Mesothelial cell of epicardium (in vitro differentiated cells): Measurements from ENCODE around the gene CLIC1. TPM values are rescaled to one million over a fixed set of nuclear protein-coding genes. Genes with fewer than 3 reads are reported as not detected.

Experiments used
- DNase-seq, 2 experiments: peaks; one replicate each; pipeline ENCODE4 v3.0.0; 2021; ENCODE audit warnings: low spot score in 2 of 2; ENCODE audit not compliant: unreplicated experiment in 2 of 2
- H3K27ac Mint-ChIP-seq: 2 replicates; pipeline ENCODE4 v1.8.0; 2021; ENCODE audit warnings: mixed read lengths
- H3K27me3 Mint-ChIP-seq: 2 replicates; pipeline ENCODE4 v1.8.0; 2021; ENCODE audit warnings: low read depth, mixed read lengths
- H3K36me3 Mint-ChIP-seq: 2 replicates; pipeline ENCODE4 v1.8.0; 2021; ENCODE audit warnings: mixed read lengths
- H3K4me1 Mint-ChIP-seq: 2 replicates; pipeline ENCODE4 v1.8.0; 2021; ENCODE audit warnings: mixed read lengths
- H3K4me3 Mint-ChIP-seq: 2 replicates; pipeline ENCODE4 v1.8.0; 2021; ENCODE audit warnings: mild to moderate bottlenecking, moderate library complexity, mixed read lengths
- H3K9me3 Mint-ChIP-seq: 2 replicates; pipeline ENCODE4 v1.8.0; 2021; ENCODE audit warnings: mixed read lengths
- total RNA-seq: library from RNA; stranded (reverse); gene quantifications from 3 replicates; pipeline ENCODE4 v1.2.1, GENCODE V29; 2021
- TF ChIP-seq, protein P1 (sequence below): fragments of 200-600 bp; sonication (generic); IDR thresholded peaks from one replicate; pipeline ENCODE4 v1.5.0; 2021; ENCODE audit warnings: antibody characterized with exemption; ENCODE audit not compliant: unreplicated experiment

The CLIC1 gene
- total RNA-seq, 1 donor from 2014 or later: 133 TPM

DNA sequence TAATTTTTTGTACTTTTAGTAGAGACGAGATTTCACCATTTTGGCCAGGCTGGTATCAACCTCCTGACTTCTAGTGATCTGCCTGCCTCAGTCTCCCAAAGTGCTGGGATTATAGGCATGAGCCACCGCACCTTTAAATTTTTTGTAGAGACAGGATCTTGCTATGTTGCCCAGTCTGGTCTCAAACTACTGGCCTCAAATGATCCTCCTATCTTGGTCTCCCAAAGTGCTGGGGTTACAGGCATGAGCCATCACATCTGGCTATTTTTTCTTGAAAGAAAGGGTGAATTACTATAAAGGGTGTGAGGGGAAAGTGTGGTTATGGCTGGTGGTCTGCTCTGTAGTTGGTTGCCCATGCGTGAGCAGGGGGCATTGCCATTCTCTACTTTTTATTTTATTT is 28.1 kb downstream of the CLIC1 start:
- Mint-ChIP-seq H3K27me3 (no peaks in the 10 kb centered on the region), H3K4me3 (no peak overlapping the region), H3K9me3 (no peaks in the 10 kb centered on the region), H3K4me1 (peaks cover 13% of the 10 kb centered on the region), H3K27ac (no peak overlapping the region), H3K36me3 (no peaks in the 10 kb centered on the region)
- DNase-seq: no peak
- TF ChIP-seq, protein P1, sequence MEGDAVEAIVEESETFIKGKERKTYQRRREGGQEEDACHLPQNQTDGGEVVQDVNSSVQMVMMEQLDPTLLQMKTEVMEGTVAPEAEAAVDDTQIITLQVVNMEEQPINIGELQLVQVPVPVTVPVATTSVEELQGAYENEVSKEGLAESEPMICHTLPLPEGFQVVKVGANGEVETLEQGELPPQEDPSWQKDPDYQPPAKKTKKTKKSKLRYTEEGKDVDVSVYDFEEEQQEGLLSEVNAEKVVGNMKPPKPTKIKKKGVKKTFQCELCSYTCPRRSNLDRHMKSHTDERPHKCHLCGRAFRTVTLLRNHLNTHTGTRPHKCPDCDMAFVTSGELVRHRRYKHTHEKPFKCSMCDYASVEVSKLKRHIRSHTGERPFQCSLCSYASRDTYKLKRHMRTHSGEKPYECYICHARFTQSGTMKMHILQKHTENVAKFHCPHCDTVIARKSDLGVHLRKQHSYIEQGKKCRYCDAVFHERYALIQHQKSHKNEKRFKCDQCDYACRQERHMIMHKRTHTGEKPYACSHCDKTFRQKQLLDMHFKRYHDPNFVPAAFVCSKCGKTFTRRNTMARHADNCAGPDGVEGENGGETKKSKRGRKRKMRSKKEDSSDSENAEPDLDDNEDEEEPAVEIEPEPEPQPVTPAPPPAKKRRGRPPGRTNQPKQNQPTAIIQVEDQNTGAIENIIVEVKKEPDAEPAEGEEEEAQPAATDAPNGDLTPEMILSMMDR: no peak

DNA sequence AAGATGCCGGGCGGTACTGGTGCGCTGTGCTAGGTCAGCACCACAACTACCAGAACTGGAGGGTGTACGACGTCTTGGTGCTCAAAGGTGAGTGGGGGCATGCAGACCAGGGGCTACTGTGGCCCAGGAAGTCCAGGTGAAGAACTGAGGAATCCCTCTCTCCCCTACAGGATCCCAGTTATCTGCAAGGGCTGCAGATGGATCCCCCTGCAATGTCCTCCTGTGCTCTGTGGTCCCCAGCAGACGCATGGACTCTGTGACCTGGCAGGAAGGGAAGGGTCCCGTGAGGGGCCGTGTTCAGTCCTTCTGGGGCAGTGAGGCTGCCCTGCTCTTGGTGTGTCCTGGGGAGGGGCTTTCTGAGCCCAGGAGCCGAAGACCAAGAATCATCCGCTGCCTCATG is 28.6 kb downstream of the CLIC1 start:
- H3K9me3 Mint-ChIP-seq: no peaks in the 10 kb centered on the region
- TF ChIP-seq, protein P1: no peak
- no peaks in the 10 kb centered on the region for H3K27me3 Mint-ChIP-seq
- no peak overlapping the region for H3K4me3 Mint-ChIP-seq
- no peaks in the 10 kb centered on the region for H3K36me3 Mint-ChIP-seq
- no peak overlapping the region for H3K27ac Mint-ChIP-seq
- DNase-seq: no peak
- H3K4me1 Mint-ChIP-seq: peaks cover 10% of the 10 kb centered on the region

- TF ChIP-seq, protein P1: no peak
These were observed 29.7 kb downstream of the CLIC1 start, which contains the start of gene LY6G6F for GRCh38 chr6:31706599-31706998. Gene LY6G6F, plus strand, starts transcription at chr6:31706866. Its CDS starts 41 bp downstream, at chr6:31706907.

GRCh38 chr6:31705931-31706330 is 30.4 kb downstream of the CLIC1 start:
- TF ChIP-seq, protein P1: no peak
- DNase-seq: no peak
- Mint-ChIP-seq H3K4me3 (no peak overlapping the region), H3K36me3 (no peaks in the 10 kb centered on the region), H3K27ac (no peak overlapping the region), H3K27me3 (no peaks in the 10 kb centered on the region), H3K9me3 (no peaks in the 10 kb centered on the region), H3K4me1 (peaks cover 15% of the 10 kb centered on the region)

More at GRCh38 chr6:31706599-31706998, 29.7 kb downstream of the CLIC1 start, which contains the start of gene LY6G6F:
- H3K36me3 Mint-ChIP-seq: no peaks in the 10 kb centered on the region
- no peak within 1 kb of the TSS for H3K4me3 Mint-ChIP-seq
- no peak within 1 kb of the TSS for H3K27ac Mint-ChIP-seq
- H3K4me1 Mint-ChIP-seq: peaks cover 9% of the 10 kb centered on the region
- no peaks in the 10 kb centered on the region for H3K27me3 Mint-ChIP-seq
- DNase-seq: no peak
- no peaks in the 10 kb centered on the region for H3K9me3 Mint-ChIP-seq

GRCh38 chr6:31702819-31703716 is 33.3 kb downstream of the CLIC1 start, which contains the start of gene ABHD16A:
Gene ABHD16A, minus strand, starts transcription at chr6:31703324. Its CDS starts 43 bp downstream, at chr6:31703281.
- Mint-ChIP-seq H3K27me3 (no peaks in the 10 kb centered on the region), H3K27ac (peak within 1 kb of the TSS; percentile 99), H3K36me3 (peaks cover under 1% of the 10 kb centered on the region), H3K4me1 (peaks cover 19% of the 10 kb centered on the region), H3K9me3 (no peaks in the 10 kb centered on the region), H3K4me3 (peak within 1 kb of the TSS; percentile 97)
- TF ChIP-seq, protein P1: no peak
- DNase-seq: peak; percentile 94 to 98
